Bladder microvascular endothelial cell (primary cell): Measurements from ENCODE around the gene MOGAT1. TPM values are rescaled to one million over a fixed set of nuclear protein-coding genes. Genes with fewer than 3 reads are reported as not detected.

ENCODE experiments used
- total RNA-seq: library from RNA; depleted of rRNA; stranded (reverse); fragments of >200 nt; gene quantifications from 2 replicates; pipeline ENCODE4 v1.2.3, GENCODE V29; 2014

Gene MOGAT1
- not detected in 2 replicates for total RNA-seq

GRCh38 chr2:222671259-222672067 is at the start of gene MOGAT1:
Gene MOGAT1, plus strand, starts transcription at chr2:222671658. Its CDS starts 128 bp downstream, at chr2:222671786.

GRCh38 chr2:222655787-222656525 is 15.5 kb upstream of the MOGAT1 start, which contains the start of gene FARSB:
Gene FARSB, minus strand, starts transcription at chr2:222656092. Its CDS starts 19 bp downstream, at chr2:222656073.

Other genes with a start within 250 kb of the MOGAT1 start
- not detected in 2 replicates for gene SGPP2, start 247.1 kb upstream of the MOGAT1 start, total RNA-seq
- 5.7 and 9.9 TPM in 2 replicates for gene FARSB, start 15.6 kb upstream of the MOGAT1 start, total RNA-seq
- gene ACSL3, start 189.4 kb downstream of the MOGAT1 start, total RNA-seq: 63.3 and 101 TPM in 2 replicates